ENCODE data around the gene CCN5.

CCN5 gene

DNA sequence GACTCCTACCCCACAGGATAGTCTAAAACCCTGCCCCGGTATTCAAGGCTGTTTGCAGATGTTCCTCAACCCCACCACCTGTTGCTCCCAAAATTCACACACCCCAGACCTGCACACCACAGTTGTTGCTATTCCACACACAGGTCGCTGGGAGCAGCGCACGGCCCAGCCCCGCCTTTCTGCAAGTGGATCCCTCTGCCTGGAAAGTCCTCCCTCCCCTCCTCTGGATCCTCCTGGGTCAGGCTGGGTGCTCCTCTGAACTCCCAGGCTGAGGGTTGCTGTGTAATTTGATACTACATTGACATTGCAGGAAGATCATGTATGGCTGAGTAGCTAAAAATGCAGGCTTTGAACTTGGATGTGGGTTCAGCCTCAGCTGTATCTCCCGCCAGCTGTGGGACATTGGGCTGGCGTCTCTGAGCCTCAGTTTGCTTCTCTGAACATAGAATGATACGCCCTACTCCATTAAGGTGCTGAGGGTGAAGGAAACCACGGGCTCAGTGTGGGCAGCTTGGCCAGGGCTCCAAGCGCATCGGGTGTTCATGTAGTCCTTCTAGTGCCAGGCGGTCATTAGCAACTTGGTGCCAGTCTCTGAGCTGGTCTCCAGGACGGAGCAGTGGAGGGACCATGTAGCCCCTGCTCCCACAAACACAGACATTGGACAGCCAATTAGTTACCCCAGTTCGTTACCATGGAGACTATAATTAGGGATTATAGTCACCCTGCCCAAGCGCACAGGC lies 13.9 kb upstream of the CCN5 start:
- H3K27me3 ChIP-seq (ENCODE audit: insufficient read depth, low read length), result no peaks in the 10 kb centered on the region
- no peak overlapping the region for H3K9ac ChIP-seq (ENCODE audit: low read length)
- no peak overlapping the region for H2BK12ac ChIP-seq (ENCODE audit: low read length)
- no CpG with 5 or more reads among the region's 15 CpGs for WGBS (ENCODE audit: extremely low coverage, insufficient coverage, insufficient read length)
- no peak overlapping the region for H2AK5ac ChIP-seq (ENCODE audit: low read length)
- H3K79me2 ChIP-seq (ENCODE audit: control insufficient read depth, insufficient read depth, low read length, poor library complexity), result no peaks in the 10 kb centered on the region
- no peak overlapping the region for H3K14ac ChIP-seq (ENCODE audit: low read length)
- H3K27ac ChIP-seq (ENCODE audit: low read depth, low read length), result no peak overlapping the region
- DNase-seq, result no peak
- H2AFZ ChIP-seq (ENCODE audit: insufficient read depth, low read length, poor library complexity), result no peak overlapping the region
- H3K4me3 ChIP-seq (ENCODE audit: low read depth, low read length), result no peak overlapping the region
- H3K18ac ChIP-seq (ENCODE audit: low read length), result no peak overlapping the region
- H3K9me3 ChIP-seq (ENCODE audit: insufficient read depth, low read depth, low read length), result peaks cover 1% of the 10 kb centered on the region
- H3K36me3 ChIP-seq (ENCODE audit: control insufficient read depth in 1 of 2, insufficient read depth in 2 of 2, low read length in 2 of 2), result no peaks in the 10 kb centered on the region
- no peaks in the 10 kb centered on the region for H3K4me1 ChIP-seq (ENCODE audit: control insufficient read depth in 1 of 2, insufficient read depth in 2 of 2, low read length in 2 of 2)
- H3K23ac ChIP-seq (ENCODE audit: low read length), result no peak overlapping the region
- no peak overlapping the region for H4K91ac ChIP-seq (ENCODE audit: low read depth, low read length)
- no peaks in the 10 kb centered on the region for H3K79me1 ChIP-seq (ENCODE audit: low read length)
- H2BK120ac ChIP-seq (ENCODE audit: insufficient read depth, low read length, poor library complexity), result no peak overlapping the region
- H2BK5ac ChIP-seq (ENCODE audit: low read depth, low read length, poor library complexity), result no peak overlapping the region
- H4K8ac ChIP-seq (ENCODE audit: low read depth, low read length), result no peak overlapping the region
- H4K12ac ChIP-seq (ENCODE audit: low read depth, low read length), result no peak overlapping the region
- no peak overlapping the region for H3K4me2 ChIP-seq (ENCODE audit: low read length)
- H3K4ac ChIP-seq (ENCODE audit: low read depth, low read length), result no peak overlapping the region

DNA sequence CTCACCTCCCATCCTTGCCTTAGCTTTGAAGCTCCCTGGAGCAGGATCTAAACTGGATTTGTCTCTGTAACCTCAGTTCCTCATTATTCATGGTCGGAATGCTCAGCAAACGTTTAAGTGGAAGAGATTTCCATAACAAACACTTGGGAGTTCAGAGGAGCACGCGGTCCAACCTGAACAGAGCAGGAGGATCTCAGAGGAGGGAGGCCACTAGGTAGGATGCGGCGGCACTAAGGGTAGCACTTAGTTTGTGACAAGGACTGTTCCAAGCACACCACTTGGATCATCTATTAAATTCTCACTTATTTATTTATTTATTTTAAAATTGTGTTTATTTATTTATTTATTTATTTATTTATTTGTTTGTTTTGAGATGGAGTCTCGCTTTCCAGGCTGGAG lies 13.3 kb upstream of the CCN5 start:
- Histone ChIP-seq H2AK5ac (ENCODE audit: low read length) (no peak overlapping the region), H3K27ac (ENCODE audit: low read depth, low read length) (no peak overlapping the region), H4K91ac (ENCODE audit: low read depth, low read length) (no peak overlapping the region), H3K14ac (ENCODE audit: low read length) (no peak overlapping the region), H3K4me2 (ENCODE audit: low read length) (no peak overlapping the region), H4K12ac (ENCODE audit: low read depth, low read length) (no peak overlapping the region), H3K36me3 (ENCODE audit: control insufficient read depth in 1 of 2, insufficient read depth in 2 of 2, low read length in 2 of 2) (no peaks in the 10 kb centered on the region), H2BK12ac (ENCODE audit: low read length) (no peak overlapping the region), H3K79me1 (ENCODE audit: low read length) (no peaks in the 10 kb centered on the region), H2BK5ac (ENCODE audit: low read depth, low read length, poor library complexity) (no peak overlapping the region), H3K4me3 (ENCODE audit: low read depth, low read length) (no peak overlapping the region), H2BK120ac (ENCODE audit: insufficient read depth, low read length, poor library complexity) (no peak overlapping the region), H3K18ac (ENCODE audit: low read length) (no peak overlapping the region), H3K79me2 (ENCODE audit: control insufficient read depth, insufficient read depth, low read length, poor library complexity) (no peaks in the 10 kb centered on the region), H3K27me3 (ENCODE audit: insufficient read depth, low read length) (no peaks in the 10 kb centered on the region), H3K23ac (ENCODE audit: low read length) (no peak overlapping the region), H3K9me3 (ENCODE audit: insufficient read depth, low read depth, low read length) (peaks cover 1% of the 10 kb centered on the region), H3K4me1 (ENCODE audit: control insufficient read depth in 1 of 2, insufficient read depth in 2 of 2, low read length in 2 of 2) (no peaks in the 10 kb centered on the region), H3K4ac (ENCODE audit: low read depth, low read length) (no peak overlapping the region), H2AFZ (ENCODE audit: insufficient read depth, low read length, poor library complexity) (no peak overlapping the region), H3K9ac (ENCODE audit: low read length) (no peak overlapping the region), H4K8ac (ENCODE audit: low read depth, low read length) (no peak overlapping the region)
- DNase-seq, result no peak
- no CpG with 5 or more reads among the region's 7 CpGs for WGBS (ENCODE audit: extremely low coverage, insufficient coverage, insufficient read length)

DNA sequence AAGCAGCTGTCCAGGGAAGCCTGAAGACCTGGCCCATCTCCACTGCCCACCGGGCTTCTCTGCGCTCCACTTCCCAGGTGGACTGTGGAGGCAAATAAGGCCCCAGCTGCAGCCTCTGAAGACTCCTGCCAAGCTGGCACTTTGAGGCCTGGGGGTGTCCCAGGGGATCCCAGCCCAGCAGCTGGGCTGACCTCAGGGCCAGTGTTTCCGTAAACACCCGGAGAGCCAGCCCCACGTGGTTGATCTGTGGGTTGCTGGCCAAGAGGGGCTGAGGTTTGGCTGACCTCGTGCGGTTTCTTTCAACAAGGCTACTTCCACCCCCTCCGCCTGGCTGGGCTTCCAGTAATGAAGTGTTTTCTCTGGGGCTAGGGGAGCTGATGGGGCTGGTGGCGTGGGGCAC lies 12.4 kb upstream of the CCN5 start:
- H2BK5ac ChIP-seq (ENCODE audit: low read depth, low read length, poor library complexity), result no peak overlapping the region
- H4K8ac ChIP-seq (ENCODE audit: low read depth, low read length), result no peak overlapping the region
- no peak overlapping the region for H3K23ac ChIP-seq (ENCODE audit: low read length)
- no peaks in the 10 kb centered on the region for H3K4me1 ChIP-seq (ENCODE audit: control insufficient read depth in 1 of 2, insufficient read depth in 2 of 2, low read length in 2 of 2)
- no peak overlapping the region for H3K4me2 ChIP-seq (ENCODE audit: low read length)
- no peaks in the 10 kb centered on the region for H3K27me3 ChIP-seq (ENCODE audit: insufficient read depth, low read length)
- H2AFZ ChIP-seq (ENCODE audit: insufficient read depth, low read length, poor library complexity), result no peak overlapping the region
- no peak overlapping the region for H3K27ac ChIP-seq (ENCODE audit: low read depth, low read length)
- peaks cover 1% of the 10 kb centered on the region for H3K9me3 ChIP-seq (ENCODE audit: insufficient read depth, low read depth, low read length)
- H3K9ac ChIP-seq (ENCODE audit: low read length), result no peak overlapping the region
- H3K4ac ChIP-seq (ENCODE audit: low read depth, low read length), result no peak overlapping the region
- WGBS (ENCODE audit: extremely low coverage, insufficient coverage, insufficient read length), result no CpG with 5 or more reads among the region's 9 CpGs
- no peaks in the 10 kb centered on the region for H3K79me1 ChIP-seq (ENCODE audit: low read length)
- H4K12ac ChIP-seq (ENCODE audit: low read depth, low read length), result no peak overlapping the region
- no peak overlapping the region for H3K14ac ChIP-seq (ENCODE audit: low read length)
- no peak for DNase-seq
- no peaks in the 10 kb centered on the region for H3K79me2 ChIP-seq (ENCODE audit: control insufficient read depth, insufficient read depth, low read length, poor library complexity)
- no peak overlapping the region for H2AK5ac ChIP-seq (ENCODE audit: low read length)
- H2BK12ac ChIP-seq (ENCODE audit: low read length), result no peak overlapping the region
- H4K91ac ChIP-seq (ENCODE audit: low read depth, low read length), result no peak overlapping the region
- no peak overlapping the region for H3K4me3 ChIP-seq (ENCODE audit: low read depth, low read length)
- H3K18ac ChIP-seq (ENCODE audit: low read length), result no peak overlapping the region
- no peak overlapping the region for H2BK120ac ChIP-seq (ENCODE audit: insufficient read depth, low read length, poor library complexity)
- no peaks in the 10 kb centered on the region for H3K36me3 ChIP-seq (ENCODE audit: control insufficient read depth in 1 of 2, insufficient read depth in 2 of 2, low read length in 2 of 2)

DNA sequence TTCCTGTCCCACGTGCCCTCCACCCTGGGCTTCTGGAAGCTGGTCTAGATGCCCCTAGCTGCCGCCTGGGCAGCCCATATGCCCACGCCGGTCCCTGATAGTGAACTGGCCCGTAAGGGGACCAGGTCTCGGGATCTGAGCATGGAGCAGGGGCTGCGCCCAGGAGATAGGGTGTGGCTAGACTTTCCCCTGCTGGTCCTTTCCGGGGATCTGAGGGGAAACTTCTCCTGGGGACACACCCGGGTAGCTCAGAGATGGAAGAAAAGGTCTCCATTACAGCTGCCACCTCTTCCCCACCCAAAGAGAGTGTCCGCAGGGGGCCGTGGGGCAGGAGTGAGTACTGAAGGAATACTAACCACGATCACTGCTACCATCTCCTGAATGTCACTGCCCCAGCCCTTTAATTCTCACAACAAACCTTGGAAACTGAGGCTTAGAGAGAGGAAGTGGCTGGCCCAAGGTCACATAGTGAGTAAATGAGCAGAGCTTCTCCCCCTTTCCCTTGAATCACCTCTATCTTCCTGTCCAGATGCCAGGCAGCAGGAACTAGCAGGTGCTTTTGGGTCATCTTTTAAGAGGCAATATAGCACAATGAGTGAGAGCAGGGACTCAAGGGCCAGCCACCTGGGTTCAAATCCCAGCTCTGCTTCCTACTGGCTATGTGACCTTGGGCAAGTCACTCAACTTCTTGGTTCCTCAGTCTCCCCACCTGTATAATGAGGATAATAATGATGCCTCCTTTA lies 11.8 kb upstream of the CCN5 start:
- Histone ChIP-seq H2AFZ (ENCODE audit: insufficient read depth, low read length, poor library complexity) (no peak overlapping the region), H3K23ac (ENCODE audit: low read length) (no peak overlapping the region), H3K79me2 (ENCODE audit: control insufficient read depth, insufficient read depth, low read length, poor library complexity) (no peaks in the 10 kb centered on the region), H3K79me1 (ENCODE audit: low read length) (no peaks in the 10 kb centered on the region), H3K4me2 (ENCODE audit: low read length) (no peak overlapping the region), H3K4me3 (ENCODE audit: low read depth, low read length) (no peak overlapping the region), H2BK5ac (ENCODE audit: low read depth, low read length, poor library complexity) (no peak overlapping the region), H3K14ac (ENCODE audit: low read length) (no peak overlapping the region), H4K91ac (ENCODE audit: low read depth, low read length) (no peak overlapping the region), H2BK120ac (ENCODE audit: insufficient read depth, low read length, poor library complexity) (no peak overlapping the region), H3K27me3 (ENCODE audit: insufficient read depth, low read length) (no peaks in the 10 kb centered on the region), H2AK5ac (ENCODE audit: low read length) (no peak overlapping the region), H3K9me3 (ENCODE audit: insufficient read depth, low read depth, low read length) (peaks cover 1% of the 10 kb centered on the region), H2BK12ac (ENCODE audit: low read length) (no peak overlapping the region), H4K8ac (ENCODE audit: low read depth, low read length) (no peak overlapping the region), H3K4me1 (ENCODE audit: control insufficient read depth in 1 of 2, insufficient read depth in 2 of 2, low read length in 2 of 2) (no peaks in the 10 kb centered on the region), H3K18ac (ENCODE audit: low read length) (no peak overlapping the region), H3K9ac (ENCODE audit: low read length) (no peak overlapping the region), H3K36me3 (ENCODE audit: control insufficient read depth in 1 of 2, insufficient read depth in 2 of 2, low read length in 2 of 2) (no peaks in the 10 kb centered on the region), H3K27ac (ENCODE audit: low read depth, low read length) (no peak overlapping the region), H3K4ac (ENCODE audit: low read depth, low read length) (no peak overlapping the region), H4K12ac (ENCODE audit: low read depth, low read length) (no peak overlapping the region)
- no peak for DNase-seq
- WGBS (ENCODE audit: extremely low coverage, insufficient coverage, insufficient read length), result no CpG with 5 or more reads among the region's 12 CpGs

Data from trophoblast cell (in vitro differentiated cells and primary cell).